ENCODE measurements around the gene ENSA. TPM values are rescaled to one million over a fixed set of nuclear protein-coding genes. Genes with fewer than 3 reads are reported as not detected.
"Not testable (repeated sequence)": the region's sequence is repeated elsewhere in the genome, so short reads cannot be mapped to it uniquely, and the experiment has no call there.

The ENSA gene
- total RNA-seq: 181 TPM

GRCh38 chr1:150629115-150629928, at the start of gene ENSA:
Gene ENSA, minus strand, starts transcription at chr1:150629612. Its CDS starts 142 bp downstream, at chr1:150629470.
- DNase-seq (ENCODE audit: low spot score): peak; percentile 99

GRCh38 chr1:150678988-150679387, 49.6 kb upstream of the ENSA start:
- DNase-seq (ENCODE audit: low spot score): no peak

- DNase-seq (ENCODE audit: low spot score): no peak
Measured at GRCh38 chr1:150674881-150675280, 45.5 kb upstream of the ENSA start.

GRCh38 chr1:150663321-150663720, 33.9 kb upstream of the ENSA start:
- no peak for DNase-seq (ENCODE audit: low spot score)

GRCh38 chr1:150662811-150663210, 33.4 kb upstream of the ENSA start:
- DNase-seq (ENCODE audit: low spot score): no peak

- DNase-seq (ENCODE audit: low spot score): no peak
Measured at GRCh38 chr1:150661156-150661555, 31.7 kb upstream of the ENSA start.

GRCh38 chr1:150660584-150660983, 31.2 kb upstream of the ENSA start:
- no peak for DNase-seq (ENCODE audit: low spot score)

GRCh38 chr1:150657064-150657463, 27.7 kb upstream of the ENSA start:
- not testable (repeated sequence) for DNase-seq (ENCODE audit: low spot score)

- not testable (repeated sequence) for DNase-seq (ENCODE audit: low spot score)
Measured at GRCh38 chr1:150654635-150655034, 25.2 kb upstream of the ENSA start.

- DNase-seq (ENCODE audit: low spot score): no peak
Measured at GRCh38 chr1:150650193-150650592, 20.8 kb upstream of the ENSA start.

GRCh38 chr1:150649441-150650075, 20.1 kb upstream of the ENSA start:
- no peak for DNase-seq (ENCODE audit: low spot score)

- no peak for DNase-seq (ENCODE audit: low spot score)
Measured at GRCh38 chr1:150642296-150642695, 12.9 kb upstream of the ENSA start.

GRCh38 chr1:150641126-150641815, 11.9 kb upstream of the ENSA start:
- not testable (repeated sequence) for DNase-seq (ENCODE audit: low spot score)

- not testable (repeated sequence) for DNase-seq (ENCODE audit: low spot score)
Measured at GRCh38 chr1:150638430-150638829, 9.0 kb upstream of the ENSA start.

GRCh38 chr1:150634839-150635622, 5.6 kb upstream of the ENSA start:
- DNase-seq (ENCODE audit: low spot score): not testable (repeated sequence)

- no peak for DNase-seq (ENCODE audit: low spot score)
Measured at GRCh38 chr1:150628766-150629114, 672 bp downstream of the ENSA start.

GRCh38 chr1:150627826-150628410, 1.5 kb downstream of the ENSA start:
- no peak for DNase-seq (ENCODE audit: low spot score)

- no peak for DNase-seq (ENCODE audit: low spot score)
Measured at GRCh38 chr1:150626150-150626549, 3.3 kb downstream of the ENSA start.

GRCh38 chr1:150624546-150624945, 4.9 kb downstream of the ENSA start:
- DNase-seq (ENCODE audit: low spot score): not testable (repeated sequence)

- DNase-seq (ENCODE audit: low spot score): not testable (repeated sequence)
Measured at GRCh38 chr1:150624134-150624533, 5.3 kb downstream of the ENSA start.

- DNase-seq (ENCODE audit: low spot score): peak; percentile 30
Measured at GRCh38 chr1:150622303-150622975, 7.0 kb downstream of the ENSA start.
